ENCODE data around the gene TMEM87B.

GRCh38 chr2:112136096-112136495 lies 81.0 kb downstream of the TMEM87B start:
- no peak for TF ChIP-seq CTCF (conservative IDR thresholded peaks at IDR 0.05)
- no peak for TF ChIP-seq EZH2 (IDR thresholded peaks at IDR 0.05; ENCODE audit: low read depth)

Measured in PC-9 (cell line).